ENCODE results near the gene FAM161B. TPM values are rescaled to one million over a fixed set of nuclear protein-coding genes. Genes with fewer than 3 reads are reported as not detected.
"Not testable (repeated sequence)": the region's sequence is repeated elsewhere in the genome, so short reads cannot be mapped to it uniquely, and the experiment has no call there.

The FAM161B gene
- total RNA-seq, 1 donor from 2014 or later = 4.8 TPM

DNA sequence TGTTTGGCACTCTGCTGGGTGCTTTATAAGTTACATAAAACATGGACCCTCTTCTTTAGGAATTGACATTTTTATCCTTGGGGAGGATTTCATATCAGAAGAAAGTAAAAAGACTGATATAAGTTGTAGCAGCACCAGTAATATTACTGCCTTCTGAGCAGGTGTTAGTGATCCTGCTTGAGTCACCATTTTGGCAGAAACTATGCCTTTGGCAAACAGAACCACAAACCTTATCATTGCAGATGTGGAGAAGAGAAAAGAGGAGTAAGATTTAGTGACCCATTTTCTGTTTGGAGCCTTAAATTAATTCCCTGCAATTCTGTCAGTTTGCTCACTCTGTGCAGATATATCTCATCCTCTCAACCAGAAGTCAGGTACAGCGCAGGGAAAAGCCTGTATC lies 40.2 kb downstream of the FAM161B start:
- Histone ChIP-seq H3K27me3 (ENCODE audit: control insufficient read depth, insufficient read depth, low read length) (no peaks in the 10 kb centered on the region), H3K4me3 (ENCODE audit: low read depth, low read length) (no peak overlapping the region), H3K36me3 (ENCODE audit: control insufficient read depth, insufficient read depth, low read length) (no peaks in the 10 kb centered on the region)
- no peak for DNase-seq (ENCODE audit: low read depth)
- TF ChIP-seq, protein P1, sequence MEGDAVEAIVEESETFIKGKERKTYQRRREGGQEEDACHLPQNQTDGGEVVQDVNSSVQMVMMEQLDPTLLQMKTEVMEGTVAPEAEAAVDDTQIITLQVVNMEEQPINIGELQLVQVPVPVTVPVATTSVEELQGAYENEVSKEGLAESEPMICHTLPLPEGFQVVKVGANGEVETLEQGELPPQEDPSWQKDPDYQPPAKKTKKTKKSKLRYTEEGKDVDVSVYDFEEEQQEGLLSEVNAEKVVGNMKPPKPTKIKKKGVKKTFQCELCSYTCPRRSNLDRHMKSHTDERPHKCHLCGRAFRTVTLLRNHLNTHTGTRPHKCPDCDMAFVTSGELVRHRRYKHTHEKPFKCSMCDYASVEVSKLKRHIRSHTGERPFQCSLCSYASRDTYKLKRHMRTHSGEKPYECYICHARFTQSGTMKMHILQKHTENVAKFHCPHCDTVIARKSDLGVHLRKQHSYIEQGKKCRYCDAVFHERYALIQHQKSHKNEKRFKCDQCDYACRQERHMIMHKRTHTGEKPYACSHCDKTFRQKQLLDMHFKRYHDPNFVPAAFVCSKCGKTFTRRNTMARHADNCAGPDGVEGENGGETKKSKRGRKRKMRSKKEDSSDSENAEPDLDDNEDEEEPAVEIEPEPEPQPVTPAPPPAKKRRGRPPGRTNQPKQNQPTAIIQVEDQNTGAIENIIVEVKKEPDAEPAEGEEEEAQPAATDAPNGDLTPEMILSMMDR (IDR thresholded peaks at IDR 0.05; ENCODE audit: insufficient read depth, low read length, poor library complexity, severe bottlenecking) = no peak

DNA sequence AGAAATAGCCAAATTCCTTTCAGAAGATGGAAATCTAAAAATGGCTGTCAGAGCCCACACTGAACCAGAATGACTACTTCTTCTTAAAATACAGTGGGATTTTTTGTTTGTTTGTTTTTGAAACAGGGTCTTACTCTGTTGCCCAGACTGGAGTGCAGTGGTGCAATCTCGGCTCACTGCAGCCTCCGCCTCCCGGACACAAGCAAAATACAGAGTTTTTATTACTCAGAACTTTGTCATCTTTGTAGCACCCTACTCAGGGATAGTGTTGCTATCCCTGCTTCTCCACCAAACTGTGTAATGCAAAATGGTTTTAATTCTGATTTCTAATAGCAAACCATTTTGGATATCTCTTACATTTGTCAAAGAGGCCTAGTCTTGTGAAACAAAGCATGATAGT lies 46.9 kb downstream of the FAM161B start:
- TF ChIP-seq, protein P1 (IDR thresholded peaks at IDR 0.05; ENCODE audit: insufficient read depth, low read length, poor library complexity, severe bottlenecking) = no peak
- Histone ChIP-seq H3K36me3 (ENCODE audit: control insufficient read depth, insufficient read depth, low read length) (no peaks in the 10 kb centered on the region), H3K4me3 (ENCODE audit: low read depth, low read length) (no peak overlapping the region), H3K27me3 (ENCODE audit: control insufficient read depth, insufficient read depth, low read length) (no peaks in the 10 kb centered on the region)
- no peak for DNase-seq (ENCODE audit: low read depth)

- Histone ChIP-seq H3K27me3 (ENCODE audit: control insufficient read depth, insufficient read depth, low read length) (no peaks in the 10 kb centered on the region), H3K4me3 (ENCODE audit: low read depth, low read length) (no peak overlapping the region), H3K36me3 (ENCODE audit: control insufficient read depth, insufficient read depth, low read length) (peaks cover 1% of the 10 kb centered on the region)
- TF ChIP-seq, protein P1 (IDR thresholded peaks at IDR 0.05; ENCODE audit: insufficient read depth, low read length, poor library complexity, severe bottlenecking) = no peak
- no peak for DNase-seq (ENCODE audit: low read depth)
Measured at GRCh38 chr14:73896521-73896920, 53.4 kb downstream of the FAM161B start.

GRCh38 chr14:73895939-73896338 lies 54.0 kb downstream of the FAM161B start:
- no peaks in the 10 kb centered on the region for H3K27me3 ChIP-seq (ENCODE audit: control insufficient read depth, insufficient read depth, low read length)
- DNase-seq (ENCODE audit: low read depth) = no peak
- TF ChIP-seq, protein P1 (IDR thresholded peaks at IDR 0.05; ENCODE audit: insufficient read depth, low read length, poor library complexity, severe bottlenecking) = no peak
- H3K36me3 ChIP-seq (ENCODE audit: control insufficient read depth, insufficient read depth, low read length) = peaks cover 1% of the 10 kb centered on the region
- no peak overlapping the region for H3K4me3 ChIP-seq (ENCODE audit: low read depth, low read length)

DNA sequence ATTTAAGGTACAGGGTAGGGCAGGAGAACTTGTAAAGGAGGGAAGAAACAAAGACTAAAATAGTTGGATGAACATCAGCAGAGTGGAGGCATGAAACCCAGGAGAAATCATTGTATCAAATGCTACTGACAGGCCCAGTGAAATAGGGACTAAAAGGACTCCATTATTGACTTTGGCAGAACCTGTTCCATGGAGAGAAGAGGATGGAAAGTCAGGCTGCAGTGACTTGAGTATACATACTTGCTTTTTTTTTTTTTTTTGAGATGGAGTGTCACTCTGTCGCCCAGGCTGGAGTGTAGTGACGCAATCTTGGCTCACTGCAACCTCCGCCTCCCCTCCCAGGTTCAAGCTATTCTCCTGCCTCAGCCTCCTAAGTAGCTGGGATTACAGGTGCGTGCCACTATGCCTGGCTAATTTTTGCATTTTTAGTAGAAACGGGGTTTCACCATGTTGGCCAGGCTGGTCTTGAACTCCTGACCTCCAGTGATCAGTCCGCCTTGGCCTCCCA lies 55.7 kb downstream of the FAM161B start:
- not testable (repeated sequence) for H3K27me3 ChIP-seq (ENCODE audit: control insufficient read depth, insufficient read depth, low read length); H3K36me3 ChIP-seq (ENCODE audit: control insufficient read depth, insufficient read depth, low read length); DNase-seq (ENCODE audit: low read depth); H3K4me3 ChIP-seq (ENCODE audit: low read depth, low read length)

- H3K4me3 ChIP-seq (ENCODE audit: low read depth, low read length) = no peak overlapping the region
- peaks cover 1% of the 10 kb centered on the region for H3K36me3 ChIP-seq (ENCODE audit: control insufficient read depth, insufficient read depth, low read length)
- DNase-seq (ENCODE audit: low read depth) = no peak
- H3K27me3 ChIP-seq (ENCODE audit: control insufficient read depth, insufficient read depth, low read length) = no peaks in the 10 kb centered on the region
- TF ChIP-seq, protein P1 (IDR thresholded peaks at IDR 0.05; ENCODE audit: insufficient read depth, low read length, poor library complexity, severe bottlenecking) = no peak
Measured at GRCh38 chr14:73889376-73889775, 60.5 kb downstream of the FAM161B start.
